Panc1 (cell line): Measurements from ENCODE around the gene TSHZ2.

ENCODE experiments used
- CTCF ChIP-seq: fragments of 450-650 bp; IDR thresholded peaks from 2 replicates; pipeline ENCODE4 v1.5.1; 2017; ENCODE audit warnings: mild to moderate bottlenecking
- POLR2AphosphoS5 ChIP-seq: IDR thresholded peaks from 2 replicates; pipeline ENCODE4 v1.6.1; 2012; ENCODE audit warnings: mild to moderate bottlenecking, low read depth, low read length, moderate library complexity
- SIN3A ChIP-seq: IDR thresholded peaks from 2 replicates; pipeline ENCODE4 v1.6.1; 2012; ENCODE audit warnings: low read depth, mild to moderate bottlenecking, low read length, moderate library complexity, borderline replicate concordance; ENCODE audit not compliant: insufficient read depth

- no peak for TF ChIP-seq CTCF
- TF ChIP-seq SIN3A = no peak
- no peak for TF ChIP-seq POLR2AphosphoS5
These were observed 26.1 kb downstream of the TSHZ2 start for GRCh38 chr20:52998268-52998667.
